Ishikawa (cell line): Measurements from ENCODE around the gene ARHGAP9.

Source experiments
- CEBPB ChIP-seq: IDR thresholded peaks from 2 replicates; pipeline ENCODE4 v1.6.1; 2012
- EGR1 ChIP-seq: IDR thresholded peaks from 2 replicates; pipeline ENCODE4 v1.6.1; 2012
- EP300 ChIP-seq: IDR thresholded peaks from 2 replicates; pipeline ENCODE4 v1.6.1; 2012; ENCODE audit warnings: borderline replicate concordance
- RAD21 ChIP-seq: IDR thresholded peaks from 2 replicates; pipeline ENCODE4 v1.6.1; 2012; ENCODE audit warnings: low read depth
- TEAD4 ChIP-seq: IDR thresholded peaks from 2 replicates; pipeline ENCODE4 v1.6.1; 2012
- YY1 ChIP-seq: IDR thresholded peaks from 2 replicates; pipeline ENCODE4 v1.6.1; 2012; ENCODE audit warnings: low read depth
- TF ChIP-seq, protein P1 (sequence below): IDR thresholded peaks from 2 replicates; pipeline ENCODE4 v1.6.1; 2012
- TF ChIP-seq, protein P2 (sequence below): IDR thresholded peaks from 2 replicates; pipeline ENCODE4 v1.6.1; 2012
- TF ChIP-seq, protein P3 (sequence below): IDR thresholded peaks from 2 replicates; pipeline ENCODE4 v1.6.1; 2012; ENCODE audit warnings: low read depth, mild to moderate bottlenecking

DNA sequence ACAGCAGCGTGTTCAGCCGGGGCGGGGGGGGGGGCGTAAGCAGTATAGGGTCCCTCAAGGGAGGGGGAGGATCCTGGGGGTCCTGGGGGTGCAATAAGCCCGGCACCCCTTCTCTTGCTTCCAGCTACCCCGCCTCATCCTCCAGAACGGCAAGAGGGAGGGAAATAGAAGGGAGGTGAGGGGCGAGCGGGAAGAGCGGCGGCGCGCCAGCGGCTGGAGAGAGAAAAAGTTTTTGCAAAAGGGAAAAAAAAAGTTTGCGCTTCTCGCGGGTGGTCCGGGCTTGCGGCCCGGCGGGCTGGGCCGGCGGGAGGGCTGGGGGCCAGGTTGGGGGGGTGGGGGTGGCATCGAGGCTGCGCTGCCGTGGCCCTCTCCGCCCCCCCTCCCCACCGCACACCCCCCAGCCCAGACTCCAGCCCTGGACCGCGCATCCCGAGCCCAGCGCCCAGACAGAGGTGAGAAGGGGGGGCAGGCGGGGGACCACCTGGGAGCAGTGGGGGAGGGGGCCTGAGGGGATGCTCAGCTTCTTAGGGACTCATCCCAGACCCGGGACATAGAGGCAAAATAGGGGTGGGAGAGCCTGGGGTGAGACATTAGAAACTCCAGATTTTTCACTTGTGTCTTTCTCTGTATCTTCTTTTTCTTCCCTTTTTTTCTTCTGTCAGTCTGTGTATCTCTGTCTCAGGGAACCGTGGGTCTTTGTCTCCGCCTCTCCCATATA lies 19.8 kb downstream of the ARHGAP9 start, which contains the start of gene GLI1:
- TF ChIP-seq, protein P1, sequence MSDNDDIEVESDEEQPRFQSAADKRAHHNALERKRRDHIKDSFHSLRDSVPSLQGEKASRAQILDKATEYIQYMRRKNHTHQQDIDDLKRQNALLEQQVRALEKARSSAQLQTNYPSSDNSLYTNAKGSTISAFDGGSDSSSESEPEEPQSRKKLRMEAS, result no peak
- TF ChIP-seq, protein P2, sequence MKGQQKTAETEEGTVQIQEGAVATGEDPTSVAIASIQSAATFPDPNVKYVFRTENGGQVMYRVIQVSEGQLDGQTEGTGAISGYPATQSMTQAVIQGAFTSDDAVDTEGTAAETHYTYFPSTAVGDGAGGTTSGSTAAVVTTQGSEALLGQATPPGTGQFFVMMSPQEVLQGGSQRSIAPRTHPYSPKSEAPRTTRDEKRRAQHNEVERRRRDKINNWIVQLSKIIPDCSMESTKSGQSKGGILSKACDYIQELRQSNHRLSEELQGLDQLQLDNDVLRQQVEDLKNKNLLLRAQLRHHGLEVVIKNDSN, result no peak
- TF ChIP-seq EP300, result no peak
- no peak for TF ChIP-seq CEBPB
- TF ChIP-seq RAD21, result no peak
- no peak for TF ChIP-seq YY1
- TF ChIP-seq, protein P3, sequence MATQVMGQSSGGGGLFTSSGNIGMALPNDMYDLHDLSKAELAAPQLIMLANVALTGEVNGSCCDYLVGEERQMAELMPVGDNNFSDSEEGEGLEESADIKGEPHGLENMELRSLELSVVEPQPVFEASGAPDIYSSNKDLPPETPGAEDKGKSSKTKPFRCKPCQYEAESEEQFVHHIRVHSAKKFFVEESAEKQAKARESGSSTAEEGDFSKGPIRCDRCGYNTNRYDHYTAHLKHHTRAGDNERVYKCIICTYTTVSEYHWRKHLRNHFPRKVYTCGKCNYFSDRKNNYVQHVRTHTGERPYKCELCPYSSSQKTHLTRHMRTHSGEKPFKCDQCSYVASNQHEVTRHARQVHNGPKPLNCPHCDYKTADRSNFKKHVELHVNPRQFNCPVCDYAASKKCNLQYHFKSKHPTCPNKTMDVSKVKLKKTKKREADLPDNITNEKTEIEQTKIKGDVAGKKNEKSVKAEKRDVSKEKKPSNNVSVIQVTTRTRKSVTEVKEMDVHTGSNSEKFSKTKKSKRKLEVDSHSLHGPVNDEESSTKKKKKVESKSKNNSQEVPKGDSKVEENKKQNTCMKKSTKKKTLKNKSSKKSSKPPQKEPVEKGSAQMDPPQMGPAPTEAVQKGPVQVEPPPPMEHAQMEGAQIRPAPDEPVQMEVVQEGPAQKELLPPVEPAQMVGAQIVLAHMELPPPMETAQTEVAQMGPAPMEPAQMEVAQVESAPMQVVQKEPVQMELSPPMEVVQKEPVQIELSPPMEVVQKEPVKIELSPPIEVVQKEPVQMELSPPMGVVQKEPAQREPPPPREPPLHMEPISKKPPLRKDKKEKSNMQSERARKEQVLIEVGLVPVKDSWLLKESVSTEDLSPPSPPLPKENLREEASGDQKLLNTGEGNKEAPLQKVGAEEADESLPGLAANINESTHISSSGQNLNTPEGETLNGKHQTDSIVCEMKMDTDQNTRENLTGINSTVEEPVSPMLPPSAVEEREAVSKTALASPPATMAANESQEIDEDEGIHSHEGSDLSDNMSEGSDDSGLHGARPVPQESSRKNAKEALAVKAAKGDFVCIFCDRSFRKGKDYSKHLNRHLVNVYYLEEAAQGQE, result no peak
- no peak for TF ChIP-seq TEAD4
- TF ChIP-seq EGR1, result 0 out of 2 replicates have a peak, but pooled peaks have one; percentile 16
